SK-N-SH (cell line): ENCODE data around the gene ANKMY1. TPM values are rescaled to one million over a fixed set of nuclear protein-coding genes. Genes with fewer than 3 reads are reported as not detected.

Experiments used
- CTCF ChIA-PET: fragments of 300-600, 350-600 bp; formaldehyde crosslinking; extraction: SDS; loops from one replicate; lab custom pipeline; 2021; lab: Yijun Ruan, JAX
- POLR2A ChIA-PET: fragments of 350-600 bp; sonication (Branson Sonifier 250); formaldehyde crosslinking; extraction: SDS; loops from one replicate; lab custom pipeline; 2020; ENCODE audit warnings: antibody characterized with exemption, inconsistent platforms; lab: Yijun Ruan, JAX
- DNase-seq: peaks from one replicate; pipeline ENCODE4 v3.0.0; 2012
- H2AFZ ChIP-seq: fragments of 200-600 bp; sonication (generic); 2 replicates; pipeline ENCODE4 v1.8.1; 2016; ENCODE audit warnings: antibody characterized with exemption, mild to moderate bottlenecking, low read depth
- H3F3A ChIP-seq: fragments of 200-600 bp; sonication (generic); replicated peaks from 2 replicates; pipeline ENCODE3; 2016; ENCODE audit warnings: antibody characterized with exemption, mild to moderate bottlenecking; ENCODE audit not compliant: insufficient read depth
- H3K27ac ChIP-seq, 2 experiments: fragments of 200-500 bp in 1 of 2; fragments of 200-600 bp in 1 of 2; sonication (Bioruptor generic) in 1 of 2; sonication (generic), shearing (Covaris generic) in 1 of 2; 2 replicates each; pipeline versions ENCODE4 v1.5.1 to v1.6.1; 2014 to 2016; ENCODE audit warnings: low read depth in 2 of 2, inconsistent platforms in 1 of 2, low read length in 1 of 2, mild to moderate bottlenecking in 1 of 2, mixed read lengths in 1 of 2
- H3K27me3 ChIP-seq: fragments of 200-600 bp; sonication (generic), shearing (Covaris generic); 2 replicates; pipeline ENCODE4 v1.6.1; 2016; ENCODE audit warnings: mixed run types; ENCODE audit not compliant: insufficient read depth
- H3K36me3 ChIP-seq, 2 experiments: fragments of 200-500 bp in 1 of 2; fragments of 200-600 bp in 1 of 2; sonication (Bioruptor generic) in 1 of 2; sonication (generic) in 1 of 2; replicated peaks in 1 of 2; 2 replicates each; pipeline versions ENCODE3 to v1.5.1; 2014 to 2016; ENCODE audit warnings: low read length in 1 of 2, mild to moderate bottlenecking in 1 of 2; ENCODE audit not compliant: insufficient read depth in 2 of 2, control insufficient read depth in 1 of 2
- H3K4me1 ChIP-seq, 2 experiments: fragments of 200-500 bp in 1 of 2; fragments of 200-600 bp in 1 of 2; sonication (Bioruptor generic) in 1 of 2; sonication (generic), shearing (Covaris generic) in 1 of 2; 2 replicates each; pipeline versions ENCODE4 v1.5.1 to v1.6.1; 2014 to 2016; ENCODE audit warnings: low read depth in 1 of 2, low read length in 1 of 2, mixed run types in 1 of 2; ENCODE audit not compliant: insufficient read depth in 2 of 2, control insufficient read depth in 1 of 2
- H3K4me2 ChIP-seq: fragments of 200-600 bp; sonication (generic), shearing (Covaris generic); 2 replicates; pipeline ENCODE4 v1.6.1; 2017; ENCODE audit warnings: mixed run types
- H3K4me3 ChIP-seq, 2 experiments: fragments of 200-500 bp in 1 of 2; fragments of 200-600 bp in 1 of 2; sonication (Bioruptor generic) in 1 of 2; sonication (generic), shearing (Covaris generic) in 1 of 2; 2 replicates each; pipeline versions ENCODE4 v1.5.1 to v1.8.1; 2014 to 2016; ENCODE audit warnings: low read depth in 2 of 2, inconsistent platforms in 1 of 2, low read length in 1 of 2, mild to moderate bottlenecking in 1 of 2, mixed read lengths in 1 of 2, moderate library complexity in 1 of 2
- H3K79me2 ChIP-seq: fragments of 200-600 bp; sonication (generic); 2 replicates; pipeline ENCODE4 v1.8.1; 2017; ENCODE audit warnings: mild to moderate bottlenecking; ENCODE audit not compliant: insufficient read depth
- H3K9ac ChIP-seq: fragments of 200-600 bp; sonication (generic); 2 replicates; pipeline ENCODE4 v1.6.1; 2017; ENCODE audit warnings: mixed run types
- H3K9me2 ChIP-seq: fragments of 200-600 bp; sonication (generic); 2 replicates; pipeline ENCODE4 v1.6.1; 2017; ENCODE audit warnings: mixed run types
- H3K9me3 ChIP-seq: fragments of 200-600 bp; sonication (generic); 2 replicates; pipeline ENCODE4 v1.6.1; 2017; ENCODE audit warnings: mixed run types, mild to moderate bottlenecking, moderate library complexity
- H4K20me1 ChIP-seq: fragments of 200-600 bp; sonication (generic); 2 replicates; pipeline ENCODE4 v1.6.1; 2017; ENCODE audit warnings: mild to moderate bottlenecking, mixed run types; ENCODE audit not compliant: insufficient read depth
- CHD2 ChIP-seq: fragments of 150-350 bp; IDR thresholded peaks from 2 replicates; pipeline ENCODE4 v1.6.1; 2018; ENCODE audit warnings: low read length; ENCODE audit not compliant: partially characterized antibody
- CTCF ChIP-seq: fragments of 200-600 bp; sonication (generic); IDR thresholded peaks from 2 replicates; pipeline ENCODE4 v1.6.1; 2017; ENCODE audit warnings: antibody characterized with exemption, mild to moderate bottlenecking, moderate library complexity
- ELF1 ChIP-seq: IDR thresholded peaks from 2 replicates; pipeline ENCODE4 v1.4.0; 2012
- EP300 ChIP-seq, 2 experiments: IDR thresholded peaks; 2 replicates each; pipeline versions ENCODE4 v1.4.0 to v1.6.1; 2012; ENCODE audit warnings: borderline replicate concordance in 1 of 2, low read depth in 1 of 2, low read length in 1 of 2
- EZH2phosphoT487 ChIP-seq: fragments of 200-600 bp; sonication (generic); IDR thresholded peaks from 2 replicates; pipeline ENCODE4 v1.6.1; 2017; ENCODE audit warnings: low read depth, mixed run types, mild to moderate bottlenecking, antibody characterized with exemption, moderate library complexity, borderline replicate concordance
- FOXJ3 ChIP-seq: sonication (generic); formaldehyde crosslinking; IDR thresholded peaks from 2 replicates; pipeline ENCODE4 v1.5.1; 2020; ENCODE audit warnings: mild to moderate bottlenecking, missing genetic modification reagents
- FOXM1 ChIP-seq: IDR thresholded peaks from 2 replicates; pipeline ENCODE4 v1.4.0; 2012; ENCODE audit warnings: low read depth, mild to moderate bottlenecking
- GABPA ChIP-seq: IDR thresholded peaks from 2 replicates; pipeline ENCODE4 v1.4.0; 2012; ENCODE audit warnings: low read depth, mild to moderate bottlenecking
- GATA2 ChIP-seq: sonication (generic); formaldehyde crosslinking; IDR thresholded peaks from 2 replicates; pipeline ENCODE4 v1.5.0; 2020; ENCODE audit warnings: mild to moderate bottlenecking, missing genetic modification reagents
- JUND ChIP-seq: IDR thresholded peaks from 2 replicates; pipeline ENCODE4 v1.4.0; 2012
- MAX ChIP-seq: IDR thresholded peaks from 2 replicates; pipeline ENCODE4 v1.4.0; 2012; ENCODE audit warnings: low read depth
- MEF2A ChIP-seq: IDR thresholded peaks from 2 replicates; pipeline ENCODE4 v1.4.0; 2012; ENCODE audit warnings: low read depth, borderline replicate concordance
- MXI1 ChIP-seq: IDR thresholded peaks from 2 replicates; pipeline ENCODE4 v1.6.1; 2012; ENCODE audit warnings: mild to moderate bottlenecking, low read depth, low read length, improper control_type of control experiment
- NFIC ChIP-seq: IDR thresholded peaks from 2 replicates; pipeline ENCODE4 v1.4.0; 2012; ENCODE audit warnings: borderline replicate concordance
- RAD21 ChIP-seq: IDR thresholded peaks from 2 replicates; pipeline ENCODE4 v1.6.1; 2012; ENCODE audit warnings: mild to moderate bottlenecking, low read length
- SIN3A ChIP-seq: IDR thresholded peaks from 2 replicates; pipeline ENCODE4 v1.6.1; 2012; ENCODE audit warnings: low read depth, mild to moderate bottlenecking, low read length, moderate library complexity, borderline replicate concordance
- SMC3 ChIP-seq: IDR thresholded peaks from 2 replicates; pipeline ENCODE4 v1.6.1; 2012; ENCODE audit warnings: low read depth, low read length, improper control_type of control experiment
- TAF1 ChIP-seq: IDR thresholded peaks from 2 replicates; pipeline ENCODE4 v1.6.1; 2012; ENCODE audit warnings: low read depth, mild to moderate bottlenecking, low read length, moderate library complexity, borderline replicate concordance
- TEAD4 ChIP-seq: IDR thresholded peaks from 2 replicates; pipeline ENCODE4 v1.4.0; 2012; ENCODE audit warnings: mild to moderate bottlenecking, borderline replicate concordance; ENCODE audit not compliant: insufficient read depth
- USF2 ChIP-seq: fragments of 150-350 bp; IDR thresholded peaks from 2 replicates; pipeline ENCODE4 v1.6.1; 2017; ENCODE audit warnings: antibody characterized with exemption, low read length, low read depth, borderline replicate concordance
- WGBS: methylation state at CpG from one replicate; pipeline ENCODE4 v1.1.6; 2017; ENCODE audit warnings: low lambda C conversion rate; 5-methylcytosine and 5-hydroxymethylcytosine counted together
- polyA plus RNA-seq, 3 experiments: library from polyadenylated mRNA; depleted of rRNA; stranded (reverse); fragments of >200 nt; gene quantifications; 2 replicates each; pipeline ENCODE4 v1.2.3, GENCODE V29; 2012

Gene ANKMY1
- polyA plus RNA-seq, 1 of the 3 experiments (the other 2 are of a cell fraction): 12.1 TPM

- Histone ChIP-seq H3K79me2 (no peaks in the 10 kb centered on the region), H3K9me2 (no peaks in the 10 kb centered on the region), H3K4me1 (no peaks in the 10 kb centered on the region; a peak in 1 of 4 replicates), H4K20me1 (no peaks in the 10 kb centered on the region), H3K9me3 (peaks cover 14% of the 10 kb centered on the region), H3K36me3 (no peaks in the 10 kb centered on the region), H3F3A (peaks cover 6% of the 10 kb centered on the region), H3K27me3 (no peaks in the 10 kb centered on the region), H3K4me3 (no peak overlapping the region), H2AFZ (no peak overlapping the region), H3K9ac (no peak overlapping the region), H3K27ac (no peak overlapping the region), H3K4me2 (no peak overlapping the region)
- 100% methylated on average over 2 of the region's 11 CpGs for WGBS
- TF ChIP-seq FOXJ3 (CRISPR knock-in tag): no peak
- no peak for TF ChIP-seq CTCF
- no peak for TF ChIP-seq USF2
- no peak for TF ChIP-seq MAX
- TF ChIP-seq MXI1: no peak
- no peak for TF ChIP-seq SMC3
- TF ChIP-seq GATA2 (CRISPR knock-in tag): no peak
- no peak for TF ChIP-seq TAF1
- no peak for TF ChIP-seq EP300 (IDR thresholded peaks at IDR 0.05; ENCODE audit: borderline replicate concordance in 1 of 2, low read depth in 1 of 2, low read length in 1 of 2)
- no peak for TF ChIP-seq JUND
- no peak for TF ChIP-seq RAD21
- TF ChIP-seq SIN3A: no peak
- TF ChIP-seq CHD2: no peak
- no peak for TF ChIP-seq MEF2A
- no peak for TF ChIP-seq EZH2phosphoT487
- no peak for TF ChIP-seq GABPA
- no peak for TF ChIP-seq TEAD4
- TF ChIP-seq FOXM1: no peak
- TF ChIP-seq ELF1: no peak
- TF ChIP-seq NFIC: no peak
- POLR2A ChIA-PET: no interaction called here
- no peak for DNase-seq
- CTCF ChIA-PET: no interaction called here
Measured at GRCh38 chr2:240472078-240472790, 85.6 kb downstream of the ANKMY1 start.
